ENCODE results near the gene DDRGK1. TPM values are rescaled to one million over a fixed set of nuclear protein-coding genes. Genes with fewer than 3 reads are reported as not detected.

DDRGK1 gene
- total RNA-seq = 26.6 and 68.0 TPM in 2 replicates

GRCh38 chr20:3204124-3204794 lies at the start of gene DDRGK1:
Gene DDRGK1 (minus strand): TSS chr20:3204682. CDS start chr20:3204627, 55 bp downstream.
- DNase-seq (ENCODE audit: low read depth) = peak; percentile 50

- DNase-seq (ENCODE audit: low read depth) = no peak
Measured at GRCh38 chr20:3251806-3252205, 47.3 kb upstream of the DDRGK1 start.

GRCh38 chr20:3250091-3250504 lies 45.6 kb upstream of the DDRGK1 start:
- no peak for DNase-seq (ENCODE audit: low read depth)

- DNase-seq (ENCODE audit: low read depth) = no peak
Measured at GRCh38 chr20:3248993-3249347, 44.5 kb upstream of the DDRGK1 start.

- no peak for DNase-seq (ENCODE audit: low read depth)
Measured at GRCh38 chr20:3248167-3248992, 43.9 kb upstream of the DDRGK1 start.

GRCh38 chr20:3247638-3248037 lies 43.2 kb upstream of the DDRGK1 start:
- no peak for DNase-seq (ENCODE audit: low read depth)

GRCh38 chr20:3246682-3247081 lies 42.2 kb upstream of the DDRGK1 start:
- DNase-seq (ENCODE audit: low read depth) = no peak

GRCh38 chr20:3245711-3246110 lies 41.2 kb upstream of the DDRGK1 start:
- DNase-seq (ENCODE audit: low read depth) = no peak

- no peak for DNase-seq (ENCODE audit: low read depth)
Measured at GRCh38 chr20:3245156-3245555, 40.7 kb upstream of the DDRGK1 start.

- no peak for DNase-seq (ENCODE audit: low read depth)
Measured at GRCh38 chr20:3244613-3245012, 40.1 kb upstream of the DDRGK1 start.

GRCh38 chr20:3243718-3244358 lies 39.4 kb upstream of the DDRGK1 start:
- no peak for DNase-seq (ENCODE audit: low read depth)

GRCh38 chr20:3242172-3242692 lies 37.8 kb upstream of the DDRGK1 start:
- DNase-seq (ENCODE audit: low read depth) = no peak

GRCh38 chr20:3240776-3241363 lies 36.4 kb upstream of the DDRGK1 start:
- DNase-seq (ENCODE audit: low read depth) = no peak

- no peak for DNase-seq (ENCODE audit: low read depth)
Measured at GRCh38 chr20:3239867-3240775, 35.6 kb upstream of the DDRGK1 start.

GRCh38 chr20:3239026-3239866 lies 34.8 kb upstream of the DDRGK1 start, which contains the start of gene SLC4A11:
Gene SLC4A11 (minus strand): TSS chr20:3239190. CDS start chr20:3239137, 53 bp downstream.
- peak; percentile 43 for DNase-seq (ENCODE audit: low read depth)

GRCh38 chr20:3238616-3239025 lies 34.1 kb upstream of the DDRGK1 start:
- no peak for DNase-seq (ENCODE audit: low read depth)

GRCh38 chr20:3237958-3238615 lies 33.6 kb upstream of the DDRGK1 start:
- DNase-seq (ENCODE audit: low read depth) = no peak

- no peak for DNase-seq (ENCODE audit: low read depth)
Measured at GRCh38 chr20:3237011-3237957, 32.8 kb upstream of the DDRGK1 start.
